HCT116 (cell line): ENCODE data around the gene CPA5. TPM values are rescaled to one million over a fixed set of nuclear protein-coding genes. Genes with fewer than 3 reads are reported as not detected.

Experiments
- ATAC-seq: fragments of 200-7000 bp; cut with Tn5 transposase; 2 replicates; pipeline ENCODE4 v1.9.1; 2020; ENCODE audit warnings: mild to moderate bottlenecking, moderate library complexity
- BruUV-seq: library from RNA; stranded (reverse); fragments of 400-500 nt; replicated peaks from 2 replicates; lab custom pipeline; 2021; lab: Mats Ljungman, UMichigan
- CTCF ChIA-PET: fragments of 300-600 bp; sonication (Branson Sonifier 250); formaldehyde crosslinking; loops from one replicate; lab custom pipeline; 2021; ENCODE audit warnings: antibody characterized with exemption; lab: Charles Lee
- POLR2A ChIA-PET: fragments of 300-600, 350-600 bp; sonication (Branson Sonifier 250); formaldehyde crosslinking; loops from one replicate; lab custom pipeline; 2021; ENCODE audit warnings: antibody characterized with exemption; lab: Charles Lee
- RAD21 ChIA-PET, 2 experiments: fragments of 300-600 bp; sonication (Branson Sonifier 250); formaldehyde crosslinking; loops; one replicate each; lab custom pipeline; 2023; ENCODE audit warnings: low total read pairs in 2 of 2; ENCODE audit not compliant: uncharacterized antibody in 2 of 2, unreplicated experiment in 2 of 2, low non-redundant PET in 1 of 2; lab: Charles Lee
- DNase-seq: peaks from one replicate; pipeline ENCODE4 v3.0.0-alpha.2; 2010; ENCODE audit warnings: low read depth, low spot score
- H2AFZ ChIP-seq: fragments of 200-600 bp; shearing (Covaris generic), sonication (generic); 2 replicates; pipeline ENCODE4 v1.6.1; 2017; ENCODE audit warnings: low read depth, mixed run types, mixed read lengths, antibody characterized with exemption, low read length; ENCODE audit not compliant: poor library complexity, severe bottlenecking
- H3K27ac ChIP-seq: 2 replicates; pipeline ENCODE4 v1.5.1; 2012; ENCODE audit warnings: low read depth, low read length
- H3K27me3 ChIP-seq: fragments of 200-600 bp; sonication (generic); 2 replicates; pipeline ENCODE4 v1.6.1; 2016; ENCODE audit warnings: mixed run types, low read length, mixed read lengths; ENCODE audit not compliant: insufficient read depth
- H3K36me3 ChIP-seq, 2 experiments: fragments of 200-500 bp in 1 of 2; fragments of 200-600 bp in 1 of 2; sonication (Bioruptor generic) in 1 of 2; sonication (generic) in 1 of 2; 2 replicates each; pipeline versions ENCODE4 v1.5.1 to v1.6.1; 2014 to 2016; ENCODE audit warnings: low read length in 2 of 2, inconsistent platforms in 1 of 2, mixed read lengths in 1 of 2, mixed run types in 1 of 2; ENCODE audit not compliant: insufficient read depth in 2 of 2, control insufficient read depth in 1 of 2
- H3K4me1 ChIP-seq, 2 experiments: fragments of 200-600 bp in 1 of 2; sonication (generic) in 1 of 2; 2 replicates each; pipeline versions ENCODE4 v1.5.1 to v1.6.1; 2012 to 2017; ENCODE audit warnings: low read length in 2 of 2, inconsistent platforms in 1 of 2, mild to moderate bottlenecking in 1 of 2, mixed read lengths in 1 of 2, mixed run types in 1 of 2, moderate library complexity in 1 of 2; ENCODE audit not compliant: insufficient read depth in 2 of 2, control insufficient read depth in 1 of 2
- H3K4me2 ChIP-seq: fragments of 200-600 bp; sonication (generic); 2 replicates; pipeline ENCODE4 v1.6.1; 2017; ENCODE audit warnings: mixed run types, low read length, mixed read lengths
- H3K4me3 ChIP-seq, 2 experiments: fragments of 200-600 bp in 1 of 2; sonication (generic) in 1 of 2; replicated peaks in 1 of 2; 2 replicates each; pipeline ENCODE4 v1.5.1; 2011 to 2016; ENCODE audit warnings: low read length in 2 of 2, control low read depth in 1 of 2, low read depth in 1 of 2, mild to moderate bottlenecking in 1 of 2, mixed read lengths in 1 of 2, mixed run types in 1 of 2
- H3K79me2 ChIP-seq: fragments of 200-600 bp; sonication (generic); 2 replicates; pipeline ENCODE4 v1.6.1; 2017; ENCODE audit warnings: mild to moderate bottlenecking, mixed run types, low read length, moderate library complexity, mixed read lengths; ENCODE audit not compliant: insufficient read depth
- H3K9ac ChIP-seq: fragments of 200-600 bp; sonication (generic); 2 replicates; pipeline ENCODE4 v1.6.1; 2016; ENCODE audit warnings: low read length, mixed read lengths
- H3K9me2 ChIP-seq: fragments of 200-600 bp; sonication (generic), shearing (Covaris generic); 2 replicates; pipeline ENCODE4 v1.6.1; 2017; ENCODE audit warnings: mixed run types, mild to moderate bottlenecking, moderate library complexity; ENCODE audit not compliant: insufficient read depth
- H3K9me3 ChIP-seq, 2 experiments: fragments of 200-500 bp in 1 of 2; fragments of 200-600 bp in 1 of 2; sonication (Bioruptor generic) in 1 of 2; sonication (generic) in 1 of 2; 2 replicates each; pipeline ENCODE4 v1.6.1; 2014 to 2017; ENCODE audit warnings: low read length in 2 of 2, mixed read lengths in 2 of 2, inconsistent platforms in 1 of 2, low read depth in 1 of 2, mild to moderate bottlenecking in 1 of 2, mixed run types in 1 of 2, moderate library complexity in 1 of 2; ENCODE audit not compliant: control insufficient read depth in 1 of 2, insufficient read depth in 1 of 2
- H4K20me1 ChIP-seq: fragments of 200-600 bp; sonication (generic), shearing (Covaris generic); 2 replicates; pipeline ENCODE4 v1.6.1; 2017; ENCODE audit warnings: mixed run types, mild to moderate bottlenecking, moderate library complexity; ENCODE audit not compliant: insufficient read depth
- ATF3 ChIP-seq: IDR thresholded peaks from 2 replicates; pipeline ENCODE4 v1.6.1; 2012
- EGR1 ChIP-seq: IDR thresholded peaks from 2 replicates; pipeline ENCODE4 v1.6.1; 2012; ENCODE audit warnings: low read depth
- ELF1 ChIP-seq: IDR thresholded peaks from 2 replicates; pipeline ENCODE4 v1.6.1; 2012; ENCODE audit warnings: low read depth, borderline replicate concordance
- EZH2 ChIP-seq: fragments of 200-600 bp; sonication (generic); IDR thresholded peaks from 2 replicates; pipeline ENCODE4 v1.6.1; 2017; ENCODE audit warnings: antibody characterized with exemption, mixed run types
- EZH2phosphoT487 ChIP-seq: fragments of 200-600 bp; IDR thresholded peaks from 2 replicates; pipeline ENCODE4 v1.6.1; 2018; ENCODE audit warnings: antibody characterized with exemption, borderline replicate concordance
- FOSL1 ChIP-seq: IDR thresholded peaks from 2 replicates; pipeline ENCODE4 v1.6.1; 2012; ENCODE audit warnings: low read depth
- POLR2A ChIP-seq: IDR thresholded peaks from 2 replicates; pipeline ENCODE4 v1.7.0; 2011; ENCODE audit warnings: borderline replicate concordance; ENCODE audit not compliant: insufficient read depth, insufficient read length; ENCODE audit errors: extremely low read depth
- POLR2AphosphoS5 ChIP-seq: IDR thresholded peaks from 2 replicates; pipeline ENCODE4 v1.6.1; 2011; ENCODE audit warnings: mild to moderate bottlenecking, low read depth, low read length, moderate library complexity
- RAD21 ChIP-seq: IDR thresholded peaks from 2 replicates; pipeline ENCODE4 v1.6.1; 2012; ENCODE audit warnings: low read depth, mild to moderate bottlenecking
- SIN3A ChIP-seq: IDR thresholded peaks from 2 replicates; pipeline ENCODE4 v1.6.1; 2012; ENCODE audit warnings: low read depth
- SRF ChIP-seq: IDR thresholded peaks from 2 replicates; pipeline ENCODE4 v1.6.1; 2012; ENCODE audit warnings: low read depth
- TCF7L2 ChIP-seq: IDR thresholded peaks from 2 replicates; pipeline ENCODE4 v1.7.0; 2011; ENCODE audit warnings: borderline replicate concordance, inconsistent platforms; ENCODE audit not compliant: insufficient read depth, insufficient read length; ENCODE audit errors: extremely low read depth
- YY1 ChIP-seq: IDR thresholded peaks from 2 replicates; pipeline ENCODE4 v1.6.1; 2011; ENCODE audit warnings: low read length, low read depth, moderate library complexity, mild to moderate bottlenecking; ENCODE audit not compliant: insufficient replicate concordance; ENCODE audit errors: extremely low read depth
- ZBTB33 ChIP-seq: IDR thresholded peaks from 2 replicates; pipeline ENCODE4 v1.6.1; 2011; ENCODE audit warnings: mild to moderate bottlenecking, low read length, moderate library complexity; ENCODE audit not compliant: insufficient replicate concordance; ENCODE audit errors: extremely low read depth
- ZFX ChIP-seq: fragments of 450-650 bp; IDR thresholded peaks from 2 replicates; pipeline ENCODE4 v1.6.1; 2017
- ZNF274 ChIP-seq: fragments of 200-500 bp; sonication (Bioruptor generic); IDR thresholded peaks from 2 replicates; pipeline ENCODE4 v1.6.1; 2014; ENCODE audit warnings: mild to moderate bottlenecking, low read depth, low read length, inconsistent platforms
- intact Hi-C: fragments of 100-400 bp; cut with micrococcal nuclease; formaldehyde crosslinking; loops from 2 replicates; pipeline ENCODE4 v1.10.0; 2022
- total RNA-seq: library from RNA; stranded (reverse); gene quantifications from one replicate; pipeline ENCODE4 v1.2.1, GENCODE V29; 2021; ENCODE audit not compliant: unreplicated experiment
- TF ChIP-seq, protein P1 (sequence below): IDR thresholded peaks from 2 replicates; pipeline ENCODE4 v1.6.1; 2012; ENCODE audit warnings: low read depth
- TF ChIP-seq, protein P2 (sequence below): IDR thresholded peaks from 2 replicates; pipeline ENCODE4 v1.6.1; 2012

Gene CPA5
- total RNA-seq, 1 experiment from 2014 or later, result not detected

GRCh38 chr7:130333832-130334231 is 10.8 kb upstream of the CPA5 start (continued):
- TF ChIP-seq YY1, result no peak
- no peak for TF ChIP-seq TCF7L2

DNA sequence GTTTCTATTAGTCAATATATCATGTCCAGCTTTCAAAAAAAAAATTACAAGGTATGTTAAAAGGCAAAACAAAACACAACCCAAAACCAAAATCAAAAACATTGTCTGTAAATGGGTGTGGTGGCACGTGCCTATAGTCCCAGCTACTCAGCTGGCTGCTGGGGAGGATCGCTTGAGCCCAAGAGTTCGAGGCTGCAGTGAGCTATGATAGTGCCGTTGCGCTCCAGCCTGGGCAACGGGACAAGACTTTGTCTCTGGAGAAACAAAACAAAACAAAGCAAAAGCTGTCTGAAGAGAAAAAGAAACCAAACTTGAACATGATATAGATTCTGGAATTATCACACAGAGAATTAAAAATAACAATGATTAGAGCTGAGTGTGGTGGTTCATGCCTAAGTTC is 10.3 kb upstream of the CPA5 start:
- Histone ChIP-seq H3K27ac (no peak overlapping the region), H3K27me3 (no peaks in the 10 kb centered on the region), H2AFZ (no peak overlapping the region), H3K9me2 (no peaks in the 10 kb centered on the region), H3K4me1 (no peaks in the 10 kb centered on the region), H3K36me3 (no peaks in the 10 kb centered on the region), H3K9ac (no peak overlapping the region), H4K20me1 (no peaks in the 10 kb centered on the region), H3K9me3 (no peaks in the 10 kb centered on the region), H3K4me2 (no peak overlapping the region), H3K4me3 (no peak overlapping the region), H3K79me2 (no peaks in the 10 kb centered on the region)
- ATAC-seq (no peak), DNase-seq (no peak)
- ChIA-PET CTCF (no interaction called here), RAD21 (no interaction called here), POLR2A (no interaction called here)
- intact Hi-C loops, result no loop called here
- BruUV-seq, result no TSS peak
- TF ChIP-seq ZFX, result no peak
- TF ChIP-seq SIN3A, result no peak
- no peak for TF ChIP-seq ZBTB33
- TF ChIP-seq, protein P1, sequence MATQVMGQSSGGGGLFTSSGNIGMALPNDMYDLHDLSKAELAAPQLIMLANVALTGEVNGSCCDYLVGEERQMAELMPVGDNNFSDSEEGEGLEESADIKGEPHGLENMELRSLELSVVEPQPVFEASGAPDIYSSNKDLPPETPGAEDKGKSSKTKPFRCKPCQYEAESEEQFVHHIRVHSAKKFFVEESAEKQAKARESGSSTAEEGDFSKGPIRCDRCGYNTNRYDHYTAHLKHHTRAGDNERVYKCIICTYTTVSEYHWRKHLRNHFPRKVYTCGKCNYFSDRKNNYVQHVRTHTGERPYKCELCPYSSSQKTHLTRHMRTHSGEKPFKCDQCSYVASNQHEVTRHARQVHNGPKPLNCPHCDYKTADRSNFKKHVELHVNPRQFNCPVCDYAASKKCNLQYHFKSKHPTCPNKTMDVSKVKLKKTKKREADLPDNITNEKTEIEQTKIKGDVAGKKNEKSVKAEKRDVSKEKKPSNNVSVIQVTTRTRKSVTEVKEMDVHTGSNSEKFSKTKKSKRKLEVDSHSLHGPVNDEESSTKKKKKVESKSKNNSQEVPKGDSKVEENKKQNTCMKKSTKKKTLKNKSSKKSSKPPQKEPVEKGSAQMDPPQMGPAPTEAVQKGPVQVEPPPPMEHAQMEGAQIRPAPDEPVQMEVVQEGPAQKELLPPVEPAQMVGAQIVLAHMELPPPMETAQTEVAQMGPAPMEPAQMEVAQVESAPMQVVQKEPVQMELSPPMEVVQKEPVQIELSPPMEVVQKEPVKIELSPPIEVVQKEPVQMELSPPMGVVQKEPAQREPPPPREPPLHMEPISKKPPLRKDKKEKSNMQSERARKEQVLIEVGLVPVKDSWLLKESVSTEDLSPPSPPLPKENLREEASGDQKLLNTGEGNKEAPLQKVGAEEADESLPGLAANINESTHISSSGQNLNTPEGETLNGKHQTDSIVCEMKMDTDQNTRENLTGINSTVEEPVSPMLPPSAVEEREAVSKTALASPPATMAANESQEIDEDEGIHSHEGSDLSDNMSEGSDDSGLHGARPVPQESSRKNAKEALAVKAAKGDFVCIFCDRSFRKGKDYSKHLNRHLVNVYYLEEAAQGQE, result no peak
- TF ChIP-seq EZH2, result no peak
- no peak for TF ChIP-seq FOSL1
- TF ChIP-seq ZNF274, result no peak
- TF ChIP-seq EZH2phosphoT487, result no peak
- no peak for TF ChIP-seq ELF1
- no peak for TF ChIP-seq SRF
- TF ChIP-seq, protein P2, sequence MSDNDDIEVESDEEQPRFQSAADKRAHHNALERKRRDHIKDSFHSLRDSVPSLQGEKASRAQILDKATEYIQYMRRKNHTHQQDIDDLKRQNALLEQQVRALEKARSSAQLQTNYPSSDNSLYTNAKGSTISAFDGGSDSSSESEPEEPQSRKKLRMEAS, result no peak
- TF ChIP-seq YY1, result no peak
- no peak for TF ChIP-seq ATF3
- no peak for TF ChIP-seq RAD21
- TF ChIP-seq POLR2AphosphoS5, result no peak
- no peak for TF ChIP-seq POLR2A
- TF ChIP-seq TCF7L2, result no peak
- TF ChIP-seq EGR1, result no peak
